ENCODE measurements around the gene PDE10A.

The PDE10A gene

DNA sequence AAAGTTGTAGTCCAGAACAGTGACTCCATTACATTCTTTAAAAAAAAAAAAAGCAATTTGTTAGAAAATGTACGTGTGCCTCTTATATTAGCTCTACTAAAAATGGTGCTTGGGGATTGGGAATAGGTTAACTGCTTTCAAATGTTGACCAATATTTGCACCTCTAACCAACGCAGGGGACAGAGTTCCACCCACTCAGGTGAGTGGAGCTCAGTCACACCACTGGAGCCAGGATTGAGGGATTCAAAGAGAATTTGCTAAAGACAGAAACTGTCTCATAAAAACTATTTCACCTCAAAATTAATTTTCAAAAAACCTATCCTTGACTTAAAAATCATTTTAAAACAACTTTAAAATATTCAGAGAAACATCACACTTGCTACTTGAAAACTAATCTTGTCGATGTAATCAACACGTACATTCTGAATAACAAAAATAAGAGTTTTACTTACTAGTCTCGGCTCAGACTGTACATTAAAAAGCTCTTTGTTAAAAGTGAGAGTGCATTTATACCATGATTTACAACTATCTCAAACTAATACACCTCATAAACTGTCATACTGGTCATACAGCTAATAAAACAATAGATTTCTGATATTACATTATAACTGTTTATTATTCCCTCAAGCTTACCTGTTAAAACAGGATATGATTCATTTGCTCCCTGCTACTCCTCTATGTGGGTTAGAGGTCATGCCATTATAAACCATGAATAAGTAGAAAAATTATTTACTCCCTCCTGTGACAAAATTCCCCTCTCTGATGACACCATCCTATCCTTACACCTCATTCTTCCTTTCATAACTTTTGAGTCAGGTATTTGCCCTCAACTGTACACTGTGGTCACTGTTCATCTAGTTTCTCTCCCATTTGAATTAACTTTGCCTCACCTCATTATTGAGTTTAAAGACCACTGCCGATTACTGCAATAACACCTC lies 88.6 kb downstream of the PDE10A start:
- Histone ChIP-seq H3K27ac (no peak overlapping the region), H3K36me3 (no peaks in the 10 kb centered on the region), H3K4me1 (ENCODE audit: control insufficient read depth in 1 of 2, insufficient read depth in 1 of 2, low read depth in 1 of 2, low read length in 1 of 2) (no peaks in the 10 kb centered on the region), H3K4me3 (ENCODE audit: low read depth in 1 of 2, low read length in 1 of 2) (no peak overlapping the region), H3K27me3 (no peaks in the 10 kb centered on the region), H3K9me3 (no peaks in the 10 kb centered on the region)
- TF ChIP-seq, protein P1, sequence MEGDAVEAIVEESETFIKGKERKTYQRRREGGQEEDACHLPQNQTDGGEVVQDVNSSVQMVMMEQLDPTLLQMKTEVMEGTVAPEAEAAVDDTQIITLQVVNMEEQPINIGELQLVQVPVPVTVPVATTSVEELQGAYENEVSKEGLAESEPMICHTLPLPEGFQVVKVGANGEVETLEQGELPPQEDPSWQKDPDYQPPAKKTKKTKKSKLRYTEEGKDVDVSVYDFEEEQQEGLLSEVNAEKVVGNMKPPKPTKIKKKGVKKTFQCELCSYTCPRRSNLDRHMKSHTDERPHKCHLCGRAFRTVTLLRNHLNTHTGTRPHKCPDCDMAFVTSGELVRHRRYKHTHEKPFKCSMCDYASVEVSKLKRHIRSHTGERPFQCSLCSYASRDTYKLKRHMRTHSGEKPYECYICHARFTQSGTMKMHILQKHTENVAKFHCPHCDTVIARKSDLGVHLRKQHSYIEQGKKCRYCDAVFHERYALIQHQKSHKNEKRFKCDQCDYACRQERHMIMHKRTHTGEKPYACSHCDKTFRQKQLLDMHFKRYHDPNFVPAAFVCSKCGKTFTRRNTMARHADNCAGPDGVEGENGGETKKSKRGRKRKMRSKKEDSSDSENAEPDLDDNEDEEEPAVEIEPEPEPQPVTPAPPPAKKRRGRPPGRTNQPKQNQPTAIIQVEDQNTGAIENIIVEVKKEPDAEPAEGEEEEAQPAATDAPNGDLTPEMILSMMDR (IDR thresholded peaks at IDR 0.05), result no peak

DNA sequence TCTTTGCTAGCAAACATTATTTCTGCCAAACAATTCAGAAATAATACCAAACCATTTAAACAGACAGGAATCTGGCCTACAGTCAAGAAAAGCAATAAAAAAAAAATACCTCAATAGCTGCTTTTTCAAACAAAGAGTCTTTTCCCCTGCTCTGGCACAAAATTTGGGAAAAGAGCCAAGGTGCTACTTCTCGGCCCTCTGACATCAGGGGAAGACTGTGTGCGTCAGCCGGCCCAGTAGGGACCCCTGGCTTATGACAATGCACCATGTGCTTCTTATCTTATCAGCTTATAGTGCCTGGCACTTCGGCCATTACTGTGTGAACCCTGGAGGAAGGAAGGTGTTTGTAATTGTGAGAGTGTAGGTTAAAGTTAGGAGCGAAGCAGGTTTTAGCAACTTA lies 89.4 kb downstream of the PDE10A start:
- no peaks in the 10 kb centered on the region for H3K4me1 ChIP-seq (ENCODE audit: control insufficient read depth in 1 of 2, insufficient read depth in 1 of 2, low read depth in 1 of 2, low read length in 1 of 2)
- no peak overlapping the region for H3K27ac ChIP-seq
- no peaks in the 10 kb centered on the region for H3K9me3 ChIP-seq
- no peaks in the 10 kb centered on the region for H3K27me3 ChIP-seq
- H3K4me3 ChIP-seq (ENCODE audit: low read depth in 1 of 2, low read length in 1 of 2), result no peak overlapping the region
- TF ChIP-seq, protein P1 (IDR thresholded peaks at IDR 0.05), result no peak
- no peaks in the 10 kb centered on the region for H3K36me3 ChIP-seq

DNA sequence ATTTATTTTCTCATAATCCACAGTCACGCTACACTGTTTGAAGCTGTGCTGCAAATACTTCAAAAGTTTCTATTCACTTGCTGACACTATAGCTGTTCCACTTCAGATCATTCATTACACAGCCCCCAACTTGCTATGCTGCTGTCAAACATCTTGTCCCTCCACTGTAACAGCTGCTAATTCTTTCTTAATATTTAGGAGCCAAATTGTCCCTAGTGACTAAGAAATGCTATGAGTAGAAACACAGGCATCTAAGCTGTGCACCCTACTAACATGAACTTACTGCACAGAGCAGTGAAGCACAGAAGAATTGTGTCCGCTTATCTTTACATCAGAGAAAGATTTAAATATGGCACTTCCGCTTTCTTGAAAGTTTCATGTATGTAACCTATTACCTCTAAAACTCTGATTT lies 91.3 kb downstream of the PDE10A start:
- H3K4me1 ChIP-seq (ENCODE audit: control insufficient read depth in 1 of 2, insufficient read depth in 1 of 2, low read depth in 1 of 2, low read length in 1 of 2), result no peaks in the 10 kb centered on the region
- no peak overlapping the region for H3K4me3 ChIP-seq (ENCODE audit: low read depth in 1 of 2, low read length in 1 of 2)
- TF ChIP-seq, protein P1 (IDR thresholded peaks at IDR 0.05), result no peak
- no peak overlapping the region for H3K27ac ChIP-seq
- H3K9me3 ChIP-seq, result no peaks in the 10 kb centered on the region
- H3K27me3 ChIP-seq, result no peaks in the 10 kb centered on the region
- no peaks in the 10 kb centered on the region for H3K36me3 ChIP-seq

DNA sequence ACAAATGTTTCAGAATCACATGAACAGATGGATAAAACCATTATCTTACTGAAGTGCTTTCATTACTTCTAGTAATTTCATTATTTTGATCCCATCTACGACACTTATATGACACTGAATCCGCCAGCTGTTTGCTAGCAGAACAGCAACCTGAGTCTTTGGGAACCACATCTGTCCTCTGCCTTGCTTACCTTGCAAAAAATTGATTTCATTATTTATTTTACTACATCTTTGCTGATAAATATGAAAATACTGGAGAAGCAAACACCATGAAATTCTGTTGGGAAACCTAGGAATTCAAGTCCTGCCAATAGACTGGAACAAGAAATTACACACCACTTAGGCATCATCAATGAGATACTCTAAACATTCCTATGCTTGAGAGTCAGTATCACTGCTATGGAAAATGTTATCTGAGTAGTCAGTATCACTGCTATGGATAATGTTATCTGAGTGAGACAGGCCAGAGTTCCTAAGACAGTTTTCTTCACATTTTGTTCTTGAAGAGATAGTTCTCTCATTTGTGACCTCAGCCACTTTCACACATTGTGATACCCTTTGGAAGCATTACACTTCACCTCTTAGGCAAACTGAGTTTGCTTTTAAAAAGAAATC lies 91.9 kb downstream of the PDE10A start:
- TF ChIP-seq, protein P1 (IDR thresholded peaks at IDR 0.05), result no peak
- H3K27ac ChIP-seq, result no peak overlapping the region
- no peaks in the 10 kb centered on the region for H3K9me3 ChIP-seq
- no peaks in the 10 kb centered on the region for H3K27me3 ChIP-seq
- no peaks in the 10 kb centered on the region for H3K36me3 ChIP-seq
- H3K4me3 ChIP-seq (ENCODE audit: low read depth in 1 of 2, low read length in 1 of 2), result no peak overlapping the region
- H3K4me1 ChIP-seq (ENCODE audit: control insufficient read depth in 1 of 2, insufficient read depth in 1 of 2, low read depth in 1 of 2, low read length in 1 of 2), result no peaks in the 10 kb centered on the region

DNA sequence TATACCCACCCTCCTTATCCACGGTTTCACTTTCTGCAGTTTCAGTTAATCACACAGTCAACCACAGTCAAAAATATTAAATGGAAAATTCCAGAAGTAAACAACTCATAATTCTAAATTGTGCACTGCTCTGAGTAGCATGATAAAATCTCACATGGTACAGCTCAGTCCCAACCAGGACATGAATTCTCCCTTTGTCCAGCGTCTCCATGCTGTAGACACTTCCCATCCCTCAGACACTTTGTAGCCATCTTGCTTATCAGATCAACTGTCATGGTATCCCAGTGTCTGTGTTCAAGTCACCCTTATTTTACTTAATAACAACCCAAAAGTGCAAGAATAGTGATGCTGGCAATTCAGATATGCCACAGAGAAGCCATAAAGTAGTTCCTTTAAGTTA lies 94.7 kb downstream of the PDE10A start:
- TF ChIP-seq, protein P1 (IDR thresholded peaks at IDR 0.05), result no peak
- Histone ChIP-seq H3K4me3 (ENCODE audit: low read depth in 1 of 2, low read length in 1 of 2) (no peak overlapping the region), H3K4me1 (ENCODE audit: control insufficient read depth in 1 of 2, insufficient read depth in 1 of 2, low read depth in 1 of 2, low read length in 1 of 2) (no peaks in the 10 kb centered on the region), H3K27me3 (no peaks in the 10 kb centered on the region), H3K9me3 (no peaks in the 10 kb centered on the region), H3K27ac (no peak overlapping the region), H3K36me3 (no peaks in the 10 kb centered on the region)

All from neutrophil (primary cell).